Thyroid gland (tissue), 4 donors: ENCODE results near the gene ADPRHL1. TPM values are rescaled to one million over a fixed set of nuclear protein-coding genes. Genes with fewer than 3 reads are reported as not detected.
"Not testable (repeated sequence)": the region's sequence is repeated elsewhere in the genome, so short reads cannot be mapped to it uniquely, and the experiment has no call there.

Source experiments
- DNase-seq, 2 donors: peaks; one replicate each; pipeline ENCODE4 v3.0.0-alpha.2; 2019
- H3K27ac ChIP-seq, 3 donors: fragments of 200-600 bp; sonication (generic); 1 replicate in 2 of 3; 2 replicates in 1 of 3; pipeline ENCODE4 v1.5.1; 2016 to 2019; ENCODE audit warnings: mild to moderate bottlenecking in 1 of 3, moderate library complexity in 1 of 3
- H3K27me3 ChIP-seq: fragments of 200-600 bp; sonication (generic); one replicate; pipeline ENCODE4 v1.5.1; 2019
- H3K36me3 ChIP-seq, 2 donors: fragments of 200-600 bp; sonication (generic); one replicate each; pipeline ENCODE4 v1.5.1; 2016 to 2019
- H3K4me1 ChIP-seq, 2 donors: fragments of 200-600 bp; sonication (generic); one replicate each; pipeline ENCODE4 v1.5.1; 2017 to 2019
- H3K4me3 ChIP-seq, 3 donors: fragments of 200-600 bp; sonication (generic); replicated peaks in 1 of 3; 1 replicate in 2 of 3; 2 replicates in 1 of 3; pipeline ENCODE4 v1.5.1; 2016; ENCODE audit warnings: mild to moderate bottlenecking in 1 of 3
- H3K9me3 ChIP-seq: fragments of 200-600 bp; sonication (generic); one replicate; pipeline ENCODE4 v1.5.1; 2017
- CTCF ChIP-seq, 6 experiments: fragments of 200-600 bp in 3 of 6; fragments of 450-650 bp in 3 of 6; sonication (generic) in 3 of 6; IDR thresholded peaks; one replicate each; pipeline ENCODE4 v1.5.1; 2016 to 2019; ENCODE audit warnings: antibody characterized with exemption in 6 of 6, mild to moderate bottlenecking in 2 of 6, inconsistent platforms in 1 of 6, moderate library complexity in 1 of 6
- POLR2A ChIP-seq, 2 donors: fragments of 450-650 bp; IDR thresholded peaks; one replicate each; pipeline ENCODE4 v1.6.1; 2017; ENCODE audit warnings: antibody characterized with exemption in 2 of 2, mild to moderate bottlenecking in 2 of 2, moderate library complexity in 1 of 2
- WGBS, 2 donors: methylation state at CpG; one replicate each; pipeline ENCODE4 v1.1.5; 2017; 5-methylcytosine and 5-hydroxymethylcytosine counted together
- intact Hi-C: fragments of 100-400 bp; cut with DNase I; formaldehyde crosslinking; loops from one replicate; pipeline ENCODE4 v1.15.1; 2023
- total RNA-seq, 4 donors: library from RNA; depleted of rRNA; stranded (reverse); fragments of >200 nt; gene quantifications; one replicate each; pipeline ENCODE4 v1.2.3, GENCODE V29; 2016

ADPRHL1 gene
- total RNA-seq, 4 donors from 2014 or later, result 0.20 to 2.0 (median 1.0) TPM

DNA sequence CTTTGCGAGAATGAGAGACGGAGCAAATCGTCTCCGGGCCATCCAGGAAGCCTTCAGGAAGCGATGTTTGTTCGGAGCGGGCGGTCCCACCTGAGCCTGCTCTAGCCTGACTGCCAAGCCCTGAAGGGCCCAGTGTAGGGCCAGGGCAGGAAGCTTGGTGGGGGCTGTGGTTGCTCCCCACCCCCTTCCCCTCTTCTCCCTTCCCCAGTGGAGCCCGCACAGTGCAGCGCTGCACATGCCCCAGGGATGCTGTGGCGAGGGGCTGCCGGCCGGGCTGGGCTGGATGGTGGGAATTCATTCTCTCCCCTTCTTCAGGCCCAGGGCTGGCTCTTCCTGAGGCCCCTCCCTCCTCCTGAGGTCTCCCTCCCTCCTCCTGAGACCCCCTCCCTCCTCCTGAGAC lies 82.2 kb downstream of the ADPRHL1 start:
- WGBS, 2 donors, result 78 to 83% methylated on average over 13 of the region's 13 CpGs
- H3K27ac ChIP-seq, result no peak overlapping the region
- no peak for TF ChIP-seq CTCF (IDR thresholded peaks at IDR 0.05)
- TF ChIP-seq POLR2A (IDR thresholded peaks at IDR 0.05), result no peak
- no peaks in the 10 kb centered on the region for H3K9me3 ChIP-seq
- no peaks in the 10 kb centered on the region for H3K36me3 ChIP-seq
- intact Hi-C loops, result no loop called here
- DNase-seq, result no peak
- H3K27me3 ChIP-seq, result no peaks in the 10 kb centered on the region
- H3K4me3 ChIP-seq, result no peak overlapping the region
- peaks cover 2 to 4% of the 10 kb centered on the region in 2 donors for H3K4me1 ChIP-seq

DNA sequence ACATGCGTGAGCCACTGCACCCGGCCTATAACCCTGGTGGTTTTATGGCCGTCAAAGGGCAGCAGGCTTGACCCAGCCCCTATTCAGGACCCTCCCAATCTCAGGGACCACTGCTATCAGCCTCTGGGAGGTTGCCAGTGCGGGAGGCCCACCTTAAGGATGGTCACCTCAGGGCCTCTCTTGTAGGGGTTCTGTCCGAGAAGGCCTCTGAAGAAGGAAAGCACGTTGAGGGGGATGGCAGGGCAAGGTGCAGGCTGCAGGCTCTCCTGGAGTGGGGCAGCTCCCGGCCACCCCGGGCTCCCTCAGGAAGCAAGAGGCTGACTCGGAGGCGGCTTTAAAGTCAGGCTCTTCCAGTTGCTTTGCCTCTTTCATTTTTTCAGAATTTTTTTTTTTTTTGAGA lies 83.4 kb downstream of the ADPRHL1 start:
- Histone ChIP-seq H3K9me3 (no peaks in the 10 kb centered on the region), H3K36me3 (no peaks in the 10 kb centered on the region), H3K4me3 (no peak overlapping the region), H3K27ac (no peak overlapping the region), H3K4me1 (peaks cover 2 to 4% of the 10 kb centered on the region in 2 donors), H3K27me3 (no peaks in the 10 kb centered on the region)
- WGBS, 2 donors, result 90 to 93% methylated on average over 10 of the region's 10 CpGs
- DNase-seq, result no peak
- TF ChIP-seq CTCF (IDR thresholded peaks at IDR 0.05) (no peak), POLR2A (IDR thresholded peaks at IDR 0.05) (no peak)
- intact Hi-C loops, result loop anchor here (10.0 kb wide), 1 partner anchor 215 kb away; the partner anchor contains the start of gene PROZ

- Histone ChIP-seq H3K9me3 (no peaks in the 10 kb centered on the region), H3K4me1 (peaks cover 2 to 4% of the 10 kb centered on the region in 2 donors), H3K36me3 (no peaks in the 10 kb centered on the region), H3K27ac (no peak overlapping the region), H3K27me3 (no peaks in the 10 kb centered on the region), H3K4me3 (no peak overlapping the region)
- 90 to 92% methylated on average over 24 of the region's 29 CpGs for WGBS, 2 donors
- TF ChIP-seq POLR2A (IDR thresholded peaks at IDR 0.05) (no peak), CTCF (IDR thresholded peaks at IDR 0.05) (no peak)
- intact Hi-C loops, result loop anchor here (10.0 kb wide), 1 partner anchor 214 kb away; the partner anchor contains the start of gene PROZ
- no peak for DNase-seq
Observed at GRCh38 chr13:113369189-113369588, 84.1 kb downstream of the ADPRHL1 start.

DNA sequence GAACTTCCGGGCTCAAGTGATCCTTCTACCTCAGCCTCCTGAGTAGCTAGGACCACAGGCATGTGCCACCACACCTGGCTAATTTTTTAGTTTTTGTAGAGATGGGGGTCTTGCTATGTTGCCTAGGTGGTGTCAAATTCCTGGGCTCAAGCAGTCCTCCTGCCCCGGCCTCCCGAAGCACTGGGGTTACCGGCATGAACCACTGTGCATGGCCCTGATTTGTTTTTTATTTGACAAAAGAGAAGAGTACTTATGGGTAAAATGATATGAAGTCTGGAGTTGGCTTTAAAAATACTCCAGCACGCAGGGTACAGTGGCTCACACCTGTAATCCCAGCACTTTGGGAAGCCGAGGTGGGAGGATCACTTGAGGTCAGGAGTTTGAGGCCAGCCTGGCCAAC lies 84.9 kb downstream of the ADPRHL1 start:
- WGBS, 2 donors, result 55 to 74% methylated on average over 6 of the region's 6 CpGs
- H3K27ac ChIP-seq, H3K36me3 ChIP-seq, H3K27me3 ChIP-seq, H3K4me1 ChIP-seq, H3K9me3 ChIP-seq, DNase-seq, H3K4me3 ChIP-seq: not testable (repeated sequence)
- intact Hi-C loops, result loop anchor here (10.0 kb wide), 1 partner anchor 214 kb away; the partner anchor contains the start of gene PROZ

DNA sequence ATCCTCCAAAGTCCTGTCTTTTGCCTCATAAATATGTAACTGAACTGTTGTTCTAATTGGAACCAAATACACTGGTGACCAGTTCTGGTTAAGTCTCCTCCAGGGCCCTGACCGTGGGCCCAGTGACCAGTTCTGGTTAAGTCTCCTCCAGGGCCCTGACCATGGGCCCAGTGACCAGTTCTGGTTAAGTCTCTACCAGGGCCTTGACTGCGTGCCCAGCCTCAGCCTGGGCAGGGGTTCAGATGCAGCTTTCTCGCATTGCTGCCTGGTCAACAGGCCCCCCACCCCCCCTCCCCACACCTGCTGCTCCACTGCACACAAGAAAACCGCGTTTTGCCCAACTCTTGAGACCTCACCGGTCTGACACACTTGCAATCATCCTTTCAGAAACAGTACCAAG lies 85.5 kb downstream of the ADPRHL1 start:
- Histone ChIP-seq H3K4me1 (peaks cover 7 to 10% of the 10 kb centered on the region in 2 donors), H3K27ac (peak overlapping the region in 1 of 3 donors; percentile 17), H3K36me3 (no peaks in the 10 kb centered on the region), H3K4me3 (no peak overlapping the region), H3K9me3 (no peaks in the 10 kb centered on the region), H3K27me3 (no peaks in the 10 kb centered on the region)
- peak; percentile 36 to 44 for DNase-seq
- TF ChIP-seq POLR2A (IDR thresholded peaks at IDR 0.05) (no peak), CTCF (IDR thresholded peaks at IDR 0.05) (no peak)
- intact Hi-C loops, result loop anchor here (10.0 kb wide), 1 partner anchor 213 kb away; the partner anchor contains the start of gene PROZ
- WGBS, 2 donors, result 37 to 43% methylated on average over 6 of the region's 6 CpGs
